A549 (cell line): Measurements from ENCODE around the gene GMIP. TPM values are rescaled to one million over a fixed set of nuclear protein-coding genes. Genes with fewer than 3 reads are reported as not detected.

ENCODE experiments used
- ATAC-seq, 2 experiments: fragments of 200-7000 bp in 1 of 2; fragments of >200 bp in 1 of 2; cut with Nextera tagmentation in 1 of 2; cut with Tn5 transposase in 1 of 2; 3 replicates each; pipeline versions ENCODE4 v1.8.0 to v1.9.1; 2018 to 2020; ENCODE audit warnings: mild to moderate bottlenecking in 1 of 2, moderate library complexity in 1 of 2
- CTCF ChIA-PET: fragments of 300-600 bp; sonication (Branson Sonifier 250); formaldehyde crosslinking; extraction: SDS; loops from one replicate; lab custom pipeline; 2021; ENCODE audit warnings: antibody characterized with exemption, inconsistent platforms; lab: Yijun Ruan, JAX
- POLR2A ChIA-PET: fragments of 350-600 bp; formaldehyde crosslinking; extraction: SDS; loops from one replicate; lab custom pipeline; 2021; ENCODE audit warnings: antibody characterized with exemption, inconsistent platforms; lab: Yijun Ruan, JAX
- DNase-seq, 2 experiments: peaks; one replicate each; pipeline versions ENCODE4 v3.0.0 to v3.0.0-alpha.2; 2011 to 2016; ENCODE audit warnings: low read depth in 1 of 2, low spot score in 1 of 2
- FAIRE-seq: peaks from 2 replicates; lab custom pipeline; 2011; peaks lifted over from hg19 to GRCh38; lab: Jason Lieb, UNC
- H3K27ac ChIP-seq, 2 experiments: fragments of >200 bp; sonication (Bioruptor Twin); formaldehyde crosslinking; 3 replicates each; pipeline ENCODE4 v1.5.1; 2016 to 2017
- H3K4me1 ChIP-seq: fragments of >200 bp; sonication (Bioruptor Twin); formaldehyde crosslinking; 3 replicates; pipeline ENCODE4 v1.6.1; 2016
- H3K4me2 ChIP-seq: fragments of >200 bp; sonication (Bioruptor Twin); formaldehyde crosslinking; 3 replicates; pipeline ENCODE4 v1.6.1; 2016
- H3K4me3 ChIP-seq: fragments of >200 bp; sonication (Bioruptor Twin); formaldehyde crosslinking; 3 replicates; pipeline ENCODE4 v1.5.1; 2016
- H3K9me3 ChIP-seq: fragments of >200 bp; sonication (Bioruptor Twin); formaldehyde crosslinking; 3 replicates; pipeline ENCODE4 v1.6.1; 2016
- BHLHE40 ChIP-seq: IDR thresholded peaks from 2 replicates; pipeline ENCODE4 v1.6.1; 2012; ENCODE audit warnings: low read depth, low read length, inconsistent platforms
- CBX2 ChIP-seq: fragments of 200-600 bp; sonication (generic); IDR thresholded peaks from 2 replicates; pipeline ENCODE4 v1.6.1; 2016; ENCODE audit warnings: low read depth, mild to moderate bottlenecking, borderline replicate concordance
- CEBPB ChIP-seq, 2 experiments: fragments of >200 bp in 1 of 2; sonication (Bioruptor Twin) in 1 of 2; formaldehyde crosslinking in 1 of 2; IDR thresholded peaks; 2 replicates each; pipeline ENCODE4 v1.6.1; 2012 to 2016
- CHD2 ChIP-seq: fragments of 150-350 bp; IDR thresholded peaks from 2 replicates; pipeline ENCODE4 v1.6.1; 2014; ENCODE audit warnings: low read length; ENCODE audit not compliant: partially characterized antibody
- EHF ChIP-seq: fragments of 250-450 bp; sonication (Bioruptor Pico); IDR thresholded peaks from 2 replicates; pipeline ENCODE4 v1.5.0; 2020; ENCODE audit warnings: mild to moderate bottlenecking
- FOSB ChIP-seq: fragments of 250-450 bp; sonication (Bioruptor Pico); IDR thresholded peaks from 2 replicates; pipeline ENCODE4 v1.5.0; 2020; ENCODE audit warnings: mild to moderate bottlenecking, moderate library complexity
- FOXS1 ChIP-seq: fragments of 250-450 bp; sonication (Bioruptor Pico); IDR thresholded peaks from 2 replicates; pipeline ENCODE4 v1.5.0; 2020; ENCODE audit warnings: mild to moderate bottlenecking, moderate library complexity
- GATA3 ChIP-seq: IDR thresholded peaks from 2 replicates; pipeline ENCODE4 v1.6.1; 2012; ENCODE audit warnings: borderline replicate concordance
- HDAC2 ChIP-seq: fragments of 200-600 bp; sonication (generic); IDR thresholded peaks from 2 replicates; pipeline ENCODE4 v1.6.1; 2016
- HEYL ChIP-seq: fragments of 250-450 bp; sonication (Bioruptor Pico); IDR thresholded peaks from 2 replicates; pipeline ENCODE4 v1.8.0; 2021; ENCODE audit warnings: mild to moderate bottlenecking, moderate library complexity
- JUN ChIP-seq, 2 experiments: fragments of >200 bp; sonication (Bioruptor Twin); formaldehyde crosslinking; IDR thresholded peaks; 2 replicates in 1 of 2; 3 replicates in 1 of 2; pipeline ENCODE4 v1.6.1; 2016 to 2017
- KDM5A ChIP-seq: fragments of 200-600 bp; sonication (generic); IDR thresholded peaks from 2 replicates; pipeline ENCODE4 v1.6.1; 2016; ENCODE audit warnings: antibody characterized with exemption, mild to moderate bottlenecking
- MAX ChIP-seq: IDR thresholded peaks from 2 replicates; pipeline ENCODE4 v1.6.1; 2012
- PHF8 ChIP-seq: fragments of 200-600 bp; sonication (generic); IDR thresholded peaks from 2 replicates; pipeline ENCODE4 v1.6.1; 2016; ENCODE audit warnings: low read depth, mild to moderate bottlenecking, antibody characterized with exemption, moderate library complexity, borderline replicate concordance
- POLR2A ChIP-seq: IDR thresholded peaks from 2 replicates; pipeline ENCODE4 v1.6.1; 2012; ENCODE audit warnings: mild to moderate bottlenecking, low read length
- POLR2AphosphoS2 ChIP-seq: conservative IDR thresholded peaks from 2 replicates; pipeline ENCODE4 v1.6.1; 2012; ENCODE audit warnings: low read length, improper control_type of control experiment, inconsistent platforms
- RAD21 ChIP-seq, 2 experiments: fragments of >200 bp in 1 of 2; sonication (Bioruptor Twin) in 1 of 2; formaldehyde crosslinking in 1 of 2; IDR thresholded peaks in 1 of 2; conservative IDR thresholded peaks in 1 of 2; 2 replicates in 1 of 2; 3 replicates in 1 of 2; pipeline ENCODE4 v1.6.1; 2012 to 2018; ENCODE audit warnings: inconsistent platforms in 1 of 2
- RARB ChIP-seq: fragments of 250-450 bp; sonication (Bioruptor Pico); IDR thresholded peaks from 2 replicates; pipeline ENCODE4 v1.8.0; 2021; ENCODE audit warnings: mild to moderate bottlenecking, moderate library complexity
- RCOR1 ChIP-seq: fragments of 150-350 bp; IDR thresholded peaks from 2 replicates; pipeline ENCODE4 v1.6.1; 2014; ENCODE audit warnings: antibody characterized with exemption, low read length, low read depth
- RNF2 ChIP-seq: fragments of 200-600 bp; sonication (generic); IDR thresholded peaks from 2 replicates; pipeline ENCODE4 v1.6.1; 2016; ENCODE audit warnings: low read depth, mild to moderate bottlenecking, antibody characterized with exemption, moderate library complexity, borderline replicate concordance
- SREBF2 ChIP-seq: fragments of 450-650 bp; IDR thresholded peaks from 2 replicates; pipeline ENCODE4 v1.6.1; 2014; ENCODE audit warnings: mild to moderate bottlenecking, moderate library complexity
- TFCP2L1 ChIP-seq: fragments of 250-450 bp; sonication (Bioruptor Pico); IDR thresholded peaks from 2 replicates; pipeline ENCODE4 v1.5.0; 2021; ENCODE audit warnings: mild to moderate bottlenecking
- TP53 ChIP-seq: fragments of 250-450 bp; sonication (Bioruptor Pico); IDR thresholded peaks from 2 replicates; pipeline ENCODE4 v1.5.0; 2021; ENCODE audit warnings: mild to moderate bottlenecking, moderate library complexity
- USF2 ChIP-seq: fragments of 450-650 bp; IDR thresholded peaks from 2 replicates; pipeline ENCODE4 v1.6.1; 2014; ENCODE audit warnings: antibody characterized with exemption
- ZFP36 ChIP-seq: fragments of 450-650 bp; IDR thresholded peaks from 2 replicates; pipeline ENCODE4 v1.6.1; 2014; ENCODE audit warnings: borderline replicate concordance; ENCODE audit not compliant: partially characterized antibody
- ZNF302 ChIP-seq: fragments of 250-450 bp; sonication (Bioruptor Pico); IDR thresholded peaks from 2 replicates; pipeline ENCODE4 v1.9.0; 2021; ENCODE audit warnings: inconsistent platforms, mild to moderate bottlenecking, moderate library complexity
- ZSCAN20 ChIP-seq: fragments of 250-450 bp; sonication (Bioruptor Pico); IDR thresholded peaks from 2 replicates; pipeline ENCODE4 v1.8.0; 2022; ENCODE audit warnings: mild to moderate bottlenecking, moderate library complexity
- WGBS: methylation state at CpG from one replicate; pipeline ENCODE4 v1.1.6; 2017; ENCODE audit errors: missing lambda C conversion rate; 5-methylcytosine and 5-hydroxymethylcytosine counted together
- polyA plus RNA-seq, 4 experiments: library from polyadenylated mRNA; depleted of rRNA in 3 of 4; stranded (reverse); fragments of >200 nt; fragmentation: RNase III in 1 of 4; extraction: RNeasy Plus Mini Kit Qiagen cat#74134 plus additional on column Dnase treatment in 1 of 4; gene quantifications; 2 replicates in 3 of 4; 3 replicates in 1 of 4; pipeline ENCODE4 v1.2.3, GENCODE V29; 2011 to 2017
- TF ChIP-seq, protein P1 (sequence below): fragments of >200 bp; sonication (Bioruptor Twin); formaldehyde crosslinking; IDR thresholded peaks from 3 replicates; pipeline ENCODE4 v1.6.1; 2016
- TF ChIP-seq, protein P2 (sequence below): IDR thresholded peaks from 2 replicates; pipeline ENCODE4 v1.6.1; 2012
- TF ChIP-seq, protein P3 (sequence below): fragments of 150-350 bp; IDR thresholded peaks from 2 replicates; pipeline ENCODE4 v1.6.1; 2014; ENCODE audit warnings: low read depth, mild to moderate bottlenecking, low read length
- TF ChIP-seq, protein P4 (sequence below): IDR thresholded peaks from 2 replicates; pipeline ENCODE4 v1.6.1; 2012; ENCODE audit warnings: low read depth, borderline replicate concordance
- TF ChIP-seq, protein P5 (sequence below): fragments of >200 bp; sonication (Bioruptor Twin); formaldehyde crosslinking; IDR thresholded peaks from 3 replicates; pipeline ENCODE4 v1.5.1; 2016
- TF ChIP-seq, protein P6 (sequence below): fragments of >200 bp; sonication (Bioruptor Twin); formaldehyde crosslinking; IDR thresholded peaks from 2 replicates; pipeline ENCODE4 v1.6.1; 2016

GMIP gene
- polyA plus RNA-seq, 2 of the 4 experiments (the other 2 are of a cell fraction) = 1.4 to 4.1 TPM

DNA sequence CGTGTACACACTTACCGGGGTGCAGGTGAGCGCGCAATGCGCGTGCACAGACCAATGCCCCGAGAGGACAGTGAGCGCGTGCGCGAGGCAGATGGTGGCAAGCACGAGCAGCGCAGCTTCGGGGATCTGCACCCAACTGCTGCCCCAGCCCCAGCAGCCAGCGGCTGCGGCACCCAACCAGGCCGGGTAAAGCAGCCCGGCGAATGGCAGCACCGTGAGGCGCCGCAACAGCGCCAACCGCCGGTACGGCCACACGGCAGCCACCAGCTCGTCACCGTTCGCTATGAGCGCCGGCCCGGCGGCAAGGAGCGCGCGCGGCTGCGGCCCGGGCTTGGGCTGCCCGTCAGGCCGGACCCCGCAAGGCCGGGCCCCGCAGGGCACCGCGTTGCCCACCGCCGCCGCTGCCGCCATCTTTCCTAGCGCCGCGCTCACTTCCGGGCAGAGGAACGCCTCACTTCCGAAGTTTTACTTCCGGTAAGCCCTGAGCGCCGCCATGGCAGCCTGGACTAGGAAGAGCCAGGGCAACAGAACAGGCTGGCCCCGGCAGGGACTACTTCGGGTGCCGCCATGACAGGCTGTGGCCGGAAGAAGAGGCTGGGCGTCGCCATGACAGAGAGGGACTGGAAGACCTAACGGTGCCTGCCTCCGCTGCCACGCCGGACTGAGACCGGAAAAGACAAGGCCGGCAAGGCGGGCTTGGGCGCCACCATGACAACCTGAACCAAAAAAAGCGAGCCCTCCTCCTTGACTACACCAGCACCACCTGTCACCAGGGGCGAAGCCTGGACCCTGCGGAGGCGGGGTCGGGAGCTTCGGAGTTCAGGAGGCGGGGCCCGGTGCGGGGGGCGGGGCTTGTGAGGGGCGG lies 20.0 kb upstream of the GMIP start, which contains the start of gene ATP13A1:
TSS of gene ATP13A1 (minus strand) at position 421 of the 865 bp plus-strand sequence. CDS start at position 411, 10 bp downstream.
- WGBS = 2% methylated on average over 12 of the region's 85 CpGs
- FAIRE-seq = no peak

GRCh38 chr19:19662871-19663255 lies 19.4 kb upstream of the GMIP start:
- DNase-seq (no peak), ATAC-seq (peak in 1 of 2 experiments; percentile 19; a peak in 2 of 6 replicates), FAIRE-seq (no peak)
- POLR2A ChIA-PET = interaction anchor here (1.5 to 1.7 kb wide), 3 partner anchors 14 to 70 kb away, joined by 4 to 9 read pairs (median 5); partner anchors contain the start of gene ZNF14
- 17% methylated on average over 16 of the region's 17 CpGs for WGBS
- Histone ChIP-seq H3K4me2 (peak overlapping the region; percentile 72), H3K27ac (peak overlapping the region; percentile 86 to 92), H3K4me3 (peak overlapping the region; percentile 75), H3K9me3 (0 out of 3 replicates have a peak, but pooled peaks cover 5% of the 10 kb centered on the region), H3K4me1 (peaks cover 8% of the 10 kb centered on the region; the same call in 1 of the 3 replicates)
- CTCF ChIA-PET = interaction anchor here (0.6 to 1.1 kb wide), 2 partner anchors 47 to 131 kb away, joined by 3 read pairs; no protein-coding TSS in a partner anchor
- TF ChIP-seq HEYL (CRISPR knock-in tag) (no peak), ZSCAN20 (no peak), BHLHE40 (no peak), CBX2 (no peak), KDM5A (no peak), CHD2 (no peak), EHF (CRISPR knock-in tag) (no peak), RARB (no peak)
- TF ChIP-seq, protein P1, sequence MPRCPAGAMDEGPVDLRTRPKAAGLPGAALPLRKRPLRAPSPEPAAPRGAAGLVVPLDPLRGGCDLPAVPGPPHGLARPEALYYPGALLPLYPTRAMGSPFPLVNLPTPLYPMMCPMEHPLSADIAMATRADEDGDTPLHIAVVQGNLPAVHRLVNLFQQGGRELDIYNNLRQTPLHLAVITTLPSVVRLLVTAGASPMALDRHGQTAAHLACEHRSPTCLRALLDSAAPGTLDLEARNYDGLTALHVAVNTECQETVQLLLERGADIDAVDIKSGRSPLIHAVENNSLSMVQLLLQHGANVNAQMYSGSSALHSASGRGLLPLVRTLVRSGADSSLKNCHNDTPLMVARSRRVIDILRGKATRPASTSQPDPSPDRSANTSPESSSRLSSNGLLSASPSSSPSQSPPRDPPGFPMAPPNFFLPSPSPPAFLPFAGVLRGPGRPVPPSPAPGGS = no peak
- TF ChIP-seq, protein P2, sequence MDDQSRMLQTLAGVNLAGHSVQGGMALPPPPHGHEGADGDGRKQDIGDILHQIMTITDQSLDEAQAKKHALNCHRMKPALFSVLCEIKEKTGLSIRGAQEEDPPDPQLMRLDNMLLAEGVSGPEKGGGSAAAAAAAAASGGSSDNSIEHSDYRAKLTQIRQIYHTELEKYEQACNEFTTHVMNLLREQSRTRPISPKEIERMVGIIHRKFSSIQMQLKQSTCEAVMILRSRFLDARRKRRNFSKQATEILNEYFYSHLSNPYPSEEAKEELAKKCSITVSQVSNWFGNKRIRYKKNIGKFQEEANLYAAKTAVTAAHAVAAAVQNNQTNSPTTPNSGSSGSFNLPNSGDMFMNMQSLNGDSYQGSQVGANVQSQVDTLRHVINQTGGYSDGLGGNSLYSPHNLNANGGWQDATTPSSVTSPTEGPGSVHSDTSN = no peak
- TF ChIP-seq, protein P3, sequence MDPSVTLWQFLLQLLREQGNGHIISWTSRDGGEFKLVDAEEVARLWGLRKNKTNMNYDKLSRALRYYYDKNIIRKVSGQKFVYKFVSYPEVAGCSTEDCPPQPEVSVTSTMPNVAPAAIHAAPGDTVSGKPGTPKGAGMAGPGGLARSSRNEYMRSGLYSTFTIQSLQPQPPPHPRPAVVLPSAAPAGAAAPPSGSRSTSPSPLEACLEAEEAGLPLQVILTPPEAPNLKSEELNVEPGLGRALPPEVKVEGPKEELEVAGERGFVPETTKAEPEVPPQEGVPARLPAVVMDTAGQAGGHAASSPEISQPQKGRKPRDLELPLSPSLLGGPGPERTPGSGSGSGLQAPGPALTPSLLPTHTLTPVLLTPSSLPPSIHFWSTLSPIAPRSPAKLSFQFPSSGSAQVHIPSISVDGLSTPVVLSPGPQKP = no peak

More for the DNA sequence above, 20.0 kb upstream of the GMIP start, which contains the start of gene ATP13A1:
- peak; percentile 55 to 95 for DNase-seq
- Histone ChIP-seq H3K4me3 (peak within 1 kb of the TSS; percentile 75), H3K4me1 (peaks cover 8% of the 10 kb centered on the region; the same call in 1 of the 3 replicates), H3K9me3 (0 out of 3 replicates have a peak, but pooled peaks cover 5% of the 10 kb centered on the region), H3K27ac (peak within 1 kb of the TSS; percentile 86 to 92), H3K4me2 (peak within 1 kb of the TSS; percentile 72)
- peak; percentile 94 to 96 for ATAC-seq
- TF ChIP-seq TFCP2L1 (no peak), SREBF2 (no peak), RNF2 (no peak), ZFP36 (no peak), KDM5A (0 out of 2 replicates have a peak, but pooled peaks have one; percentile 24), FOSB (CRISPR knock-in tag) (no peak), CHD2 (no peak), USF2 (no peak), CEBPB (IDR thresholded peaks at IDR 0.05) (no peak), HDAC2 (no peak), POLR2A (peak; percentile 70), MAX (peak; percentile 44), RAD21 (conservative IDR thresholded peaks at IDR 0.05 in 1 of 2, IDR thresholded peaks at IDR 0.05 in 1 of 2) (no peak), RCOR1 (no peak), TP53 (CRISPR knock-in tag) (peak; percentile 16; the same call in 1 of the 2 replicates), FOXS1 (no peak), ZNF302 (CRISPR knock-in tag) (no peak), JUN (IDR thresholded peaks at IDR 0.05) (peak; percentile 77 to 88; a peak in 4 of 5 replicates), GATA3 (no peak), BHLHE40 (no peak), PHF8 (peak; percentile 51), POLR2AphosphoS2 (no peak)
- TF ChIP-seq, protein P4, sequence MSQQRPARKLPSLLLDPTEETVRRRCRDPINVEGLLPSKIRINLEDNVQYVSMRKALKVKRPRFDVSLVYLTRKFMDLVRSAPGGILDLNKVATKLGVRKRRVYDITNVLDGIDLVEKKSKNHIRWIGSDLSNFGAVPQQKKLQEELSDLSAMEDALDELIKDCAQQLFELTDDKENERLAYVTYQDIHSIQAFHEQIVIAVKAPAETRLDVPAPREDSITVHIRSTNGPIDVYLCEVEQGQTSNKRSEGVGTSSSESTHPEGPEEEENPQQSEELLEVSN = no peak
- TF ChIP-seq, protein P5, sequence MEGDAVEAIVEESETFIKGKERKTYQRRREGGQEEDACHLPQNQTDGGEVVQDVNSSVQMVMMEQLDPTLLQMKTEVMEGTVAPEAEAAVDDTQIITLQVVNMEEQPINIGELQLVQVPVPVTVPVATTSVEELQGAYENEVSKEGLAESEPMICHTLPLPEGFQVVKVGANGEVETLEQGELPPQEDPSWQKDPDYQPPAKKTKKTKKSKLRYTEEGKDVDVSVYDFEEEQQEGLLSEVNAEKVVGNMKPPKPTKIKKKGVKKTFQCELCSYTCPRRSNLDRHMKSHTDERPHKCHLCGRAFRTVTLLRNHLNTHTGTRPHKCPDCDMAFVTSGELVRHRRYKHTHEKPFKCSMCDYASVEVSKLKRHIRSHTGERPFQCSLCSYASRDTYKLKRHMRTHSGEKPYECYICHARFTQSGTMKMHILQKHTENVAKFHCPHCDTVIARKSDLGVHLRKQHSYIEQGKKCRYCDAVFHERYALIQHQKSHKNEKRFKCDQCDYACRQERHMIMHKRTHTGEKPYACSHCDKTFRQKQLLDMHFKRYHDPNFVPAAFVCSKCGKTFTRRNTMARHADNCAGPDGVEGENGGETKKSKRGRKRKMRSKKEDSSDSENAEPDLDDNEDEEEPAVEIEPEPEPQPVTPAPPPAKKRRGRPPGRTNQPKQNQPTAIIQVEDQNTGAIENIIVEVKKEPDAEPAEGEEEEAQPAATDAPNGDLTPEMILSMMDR = 0 out of 3 replicates have a peak, but pooled peaks have one; percentile 11
- TF ChIP-seq, protein P6, sequence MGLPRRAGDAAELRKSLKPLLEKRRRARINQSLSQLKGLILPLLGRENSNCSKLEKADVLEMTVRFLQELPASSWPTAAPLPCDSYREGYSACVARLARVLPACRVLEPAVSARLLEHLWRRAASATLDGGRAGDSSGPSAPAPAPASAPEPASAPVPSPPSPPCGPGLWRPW = no peak
- ChIA-PET CTCF (interaction anchor here (0.6 kb wide), 1 partner anchor 48 kb away, joined by 3 read pairs; no protein-coding TSS in a partner anchor), POLR2A (interaction anchor here (0.6 to 1.7 kb wide), 7 partner anchors 14 to 1743 kb away, joined by 3 to 9 read pairs (median 5); partner anchors contain the start of genes ZNF14 and ZNF506)
